ENCODE measurements around the gene LDHD.
"Not testable (repeated sequence)": the region's sequence is repeated elsewhere in the genome, so short reads cannot be mapped to it uniquely, and the experiment has no call there.

LDHD gene

DNA sequence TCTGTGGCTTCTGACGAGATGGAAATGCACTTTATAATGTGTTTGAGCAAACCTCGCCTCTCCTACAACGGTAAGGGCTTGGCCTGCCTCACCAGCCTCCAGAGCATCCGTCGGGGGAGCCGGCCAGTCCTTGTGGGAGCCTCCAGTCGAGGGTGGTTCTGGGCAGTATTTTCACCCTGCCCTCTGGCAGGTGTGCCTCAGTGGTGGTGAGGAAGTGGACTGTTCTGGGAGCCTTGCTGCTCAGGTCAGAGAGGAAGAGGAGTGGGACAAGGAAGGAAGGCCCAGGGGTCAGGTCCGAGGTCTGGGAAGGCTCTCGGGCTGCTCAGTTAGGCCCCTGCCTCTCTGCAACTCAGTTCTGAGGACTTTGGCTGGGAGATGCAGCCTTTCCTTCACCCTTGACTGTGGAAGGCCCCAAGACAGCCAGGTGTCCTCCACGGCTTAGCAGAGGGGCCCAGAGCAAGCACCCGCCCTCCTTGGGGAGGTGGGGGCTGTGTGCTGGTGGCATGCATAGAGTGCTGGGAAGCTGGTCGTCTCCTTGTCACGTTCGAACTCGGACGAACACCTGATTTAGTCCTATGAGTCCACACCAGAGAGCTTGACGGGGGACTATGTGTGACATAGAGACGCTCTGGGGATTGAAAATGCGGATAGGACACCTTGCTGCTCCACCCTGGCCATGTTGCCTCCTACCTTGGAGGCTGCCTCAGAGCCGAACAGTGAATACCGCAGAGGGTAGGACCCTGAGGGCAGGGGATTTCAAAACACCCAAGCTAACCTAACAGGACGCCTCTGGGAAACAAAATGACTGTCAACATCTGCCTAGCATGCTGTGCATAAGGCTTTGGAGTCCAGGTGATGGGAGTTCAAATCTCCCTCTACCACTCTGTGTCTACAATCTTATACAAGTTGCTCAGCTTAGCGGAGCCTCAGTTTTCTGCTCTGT lies 22.7 kb downstream of the LDHD start:
- no peak for DNase-seq (ENCODE audit: low read depth in 1 of 2, low spot score in 1 of 2)
- no peak for TF ChIP-seq POLR2AphosphoS5 (IDR thresholded peaks at IDR 0.05; ENCODE audit: low read depth)
- TF ChIP-seq, protein P1, sequence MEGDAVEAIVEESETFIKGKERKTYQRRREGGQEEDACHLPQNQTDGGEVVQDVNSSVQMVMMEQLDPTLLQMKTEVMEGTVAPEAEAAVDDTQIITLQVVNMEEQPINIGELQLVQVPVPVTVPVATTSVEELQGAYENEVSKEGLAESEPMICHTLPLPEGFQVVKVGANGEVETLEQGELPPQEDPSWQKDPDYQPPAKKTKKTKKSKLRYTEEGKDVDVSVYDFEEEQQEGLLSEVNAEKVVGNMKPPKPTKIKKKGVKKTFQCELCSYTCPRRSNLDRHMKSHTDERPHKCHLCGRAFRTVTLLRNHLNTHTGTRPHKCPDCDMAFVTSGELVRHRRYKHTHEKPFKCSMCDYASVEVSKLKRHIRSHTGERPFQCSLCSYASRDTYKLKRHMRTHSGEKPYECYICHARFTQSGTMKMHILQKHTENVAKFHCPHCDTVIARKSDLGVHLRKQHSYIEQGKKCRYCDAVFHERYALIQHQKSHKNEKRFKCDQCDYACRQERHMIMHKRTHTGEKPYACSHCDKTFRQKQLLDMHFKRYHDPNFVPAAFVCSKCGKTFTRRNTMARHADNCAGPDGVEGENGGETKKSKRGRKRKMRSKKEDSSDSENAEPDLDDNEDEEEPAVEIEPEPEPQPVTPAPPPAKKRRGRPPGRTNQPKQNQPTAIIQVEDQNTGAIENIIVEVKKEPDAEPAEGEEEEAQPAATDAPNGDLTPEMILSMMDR (IDR thresholded peaks at IDR 0.05; ENCODE audit: insufficient read depth, low read length): no peak
- TF ChIP-seq SPI1 (IDR thresholded peaks at IDR 0.05; ENCODE audit: borderline replicate concordance, low read depth): no peak
- TF ChIP-seq, protein P2, sequence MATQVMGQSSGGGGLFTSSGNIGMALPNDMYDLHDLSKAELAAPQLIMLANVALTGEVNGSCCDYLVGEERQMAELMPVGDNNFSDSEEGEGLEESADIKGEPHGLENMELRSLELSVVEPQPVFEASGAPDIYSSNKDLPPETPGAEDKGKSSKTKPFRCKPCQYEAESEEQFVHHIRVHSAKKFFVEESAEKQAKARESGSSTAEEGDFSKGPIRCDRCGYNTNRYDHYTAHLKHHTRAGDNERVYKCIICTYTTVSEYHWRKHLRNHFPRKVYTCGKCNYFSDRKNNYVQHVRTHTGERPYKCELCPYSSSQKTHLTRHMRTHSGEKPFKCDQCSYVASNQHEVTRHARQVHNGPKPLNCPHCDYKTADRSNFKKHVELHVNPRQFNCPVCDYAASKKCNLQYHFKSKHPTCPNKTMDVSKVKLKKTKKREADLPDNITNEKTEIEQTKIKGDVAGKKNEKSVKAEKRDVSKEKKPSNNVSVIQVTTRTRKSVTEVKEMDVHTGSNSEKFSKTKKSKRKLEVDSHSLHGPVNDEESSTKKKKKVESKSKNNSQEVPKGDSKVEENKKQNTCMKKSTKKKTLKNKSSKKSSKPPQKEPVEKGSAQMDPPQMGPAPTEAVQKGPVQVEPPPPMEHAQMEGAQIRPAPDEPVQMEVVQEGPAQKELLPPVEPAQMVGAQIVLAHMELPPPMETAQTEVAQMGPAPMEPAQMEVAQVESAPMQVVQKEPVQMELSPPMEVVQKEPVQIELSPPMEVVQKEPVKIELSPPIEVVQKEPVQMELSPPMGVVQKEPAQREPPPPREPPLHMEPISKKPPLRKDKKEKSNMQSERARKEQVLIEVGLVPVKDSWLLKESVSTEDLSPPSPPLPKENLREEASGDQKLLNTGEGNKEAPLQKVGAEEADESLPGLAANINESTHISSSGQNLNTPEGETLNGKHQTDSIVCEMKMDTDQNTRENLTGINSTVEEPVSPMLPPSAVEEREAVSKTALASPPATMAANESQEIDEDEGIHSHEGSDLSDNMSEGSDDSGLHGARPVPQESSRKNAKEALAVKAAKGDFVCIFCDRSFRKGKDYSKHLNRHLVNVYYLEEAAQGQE (IDR thresholded peaks at IDR 0.05; ENCODE audit: insufficient replicate concordance, low read depth): no peak
- TF ChIP-seq GABPA (IDR thresholded peaks at IDR 0.05; ENCODE audit: low read depth): no peak
- Histone ChIP-seq H3K4me3 (replicated peaks; ENCODE audit: insufficient read depth, low read length) (no peak overlapping the region), H3K27me3 (ENCODE audit: insufficient read depth, poor library complexity, severe bottlenecking) (no peaks in the 10 kb centered on the region), H3K27ac (replicated peaks) (no peak overlapping the region)

DNA sequence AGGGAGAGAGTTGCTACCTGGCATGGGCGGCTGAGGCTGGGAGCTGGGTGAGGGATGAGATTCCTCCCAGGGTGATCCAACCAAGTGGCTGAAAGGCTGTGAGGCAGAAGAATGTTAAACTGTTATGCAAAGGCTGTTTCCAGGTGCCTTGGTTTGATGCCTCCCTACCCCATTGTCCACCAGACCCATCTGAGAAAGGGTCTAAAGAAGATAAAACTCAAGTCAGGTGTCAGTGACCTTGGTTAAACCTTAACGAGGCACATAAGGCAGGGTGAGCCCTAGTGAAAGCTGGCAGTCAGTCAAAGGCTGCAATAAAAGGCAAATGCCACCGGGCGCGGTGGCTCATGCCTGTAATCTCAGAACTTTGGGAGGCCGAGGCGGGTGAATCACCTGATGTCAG lies 23.8 kb downstream of the LDHD start:
- Histone ChIP-seq H3K27ac (replicated peaks) (no peak overlapping the region), H3K27me3 (ENCODE audit: insufficient read depth, poor library complexity, severe bottlenecking) (no peaks in the 10 kb centered on the region), H3K4me3 (replicated peaks; ENCODE audit: insufficient read depth, low read length) (no peak overlapping the region)
- TF ChIP-seq, protein P2 (IDR thresholded peaks at IDR 0.05; ENCODE audit: insufficient replicate concordance, low read depth): no peak
- no peak for TF ChIP-seq GABPA (IDR thresholded peaks at IDR 0.05; ENCODE audit: low read depth)
- no peak for TF ChIP-seq POLR2AphosphoS5 (IDR thresholded peaks at IDR 0.05; ENCODE audit: low read depth)
- TF ChIP-seq SPI1 (IDR thresholded peaks at IDR 0.05; ENCODE audit: borderline replicate concordance, low read depth): no peak
- TF ChIP-seq, protein P1 (IDR thresholded peaks at IDR 0.05; ENCODE audit: insufficient read depth, low read length): no peak
- DNase-seq (ENCODE audit: low read depth in 1 of 2, low spot score in 1 of 2): no peak

DNA sequence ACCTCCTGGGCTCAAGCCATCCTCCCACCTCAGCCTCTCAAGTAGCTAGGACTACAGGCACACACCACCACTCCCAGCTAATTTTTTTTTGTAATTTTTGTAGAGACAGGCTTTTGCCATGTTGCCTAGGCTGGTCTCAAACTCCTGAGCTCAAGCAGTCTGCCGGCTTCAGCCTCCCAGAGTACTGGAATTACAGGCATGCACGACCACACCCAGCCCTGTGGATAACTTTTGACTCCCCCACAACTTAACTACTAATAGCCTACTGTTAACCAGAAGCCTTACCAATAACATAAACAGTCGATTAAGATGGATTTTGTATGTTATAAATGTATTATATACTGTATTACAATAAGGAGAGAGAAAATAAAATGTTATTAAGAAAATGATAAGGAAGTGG lies 25.0 kb downstream of the LDHD start:
- not testable (repeated sequence) for H3K4me3 ChIP-seq (replicated peaks; ENCODE audit: insufficient read depth, low read length); H3K27me3 ChIP-seq (ENCODE audit: insufficient read depth, poor library complexity, severe bottlenecking); H3K27ac ChIP-seq (replicated peaks); DNase-seq (ENCODE audit: low read depth in 1 of 2, low spot score in 1 of 2)

DNA sequence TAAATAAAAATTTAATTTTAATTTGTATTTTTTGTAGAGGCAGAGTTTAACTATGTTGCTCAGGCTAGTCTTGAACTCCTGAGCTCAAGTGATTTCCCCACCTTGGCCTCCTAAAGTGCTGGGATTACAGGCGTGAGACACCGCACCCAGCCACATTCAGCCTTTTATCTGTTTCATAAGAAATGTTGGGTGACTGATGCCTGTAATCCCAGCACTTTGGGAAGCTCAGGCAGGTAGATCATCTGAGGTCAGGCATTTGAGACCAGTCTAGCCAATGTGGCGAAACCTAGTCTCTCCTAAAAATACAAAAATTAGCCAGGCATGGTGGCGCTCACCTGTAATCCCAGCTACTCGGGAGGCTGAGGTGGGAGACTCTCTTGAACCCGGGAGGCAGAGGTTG lies 25.7 kb downstream of the LDHD start:
- not testable (repeated sequence) for DNase-seq (ENCODE audit: low read depth in 1 of 2, low spot score in 1 of 2); H3K27me3 ChIP-seq (ENCODE audit: insufficient read depth, poor library complexity, severe bottlenecking); H3K27ac ChIP-seq (replicated peaks); H3K4me3 ChIP-seq (replicated peaks; ENCODE audit: insufficient read depth, low read length)

Data from HL-60 (cell line).